GM10266 (cell line): ENCODE measurements around the gene TFPT.

Source experiments
- DNase-seq: peaks from one replicate; pipeline ENCODE4 v3.0.0; 2012; ENCODE audit errors: extremely low spot score
- CTCF ChIP-seq: IDR thresholded peaks from 2 replicates; pipeline ENCODE4 v1.5.1; 2012; ENCODE audit warnings: mild to moderate bottlenecking, low read depth; ENCODE audit not compliant: control insufficient read depth, insufficient read depth; ENCODE audit errors: missing control alignments

The TFPT gene

GRCh38 chr19:54160182-54160811, 44.8 kb upstream of the TFPT start:
- DNase-seq, result no peak

GRCh38 chr19:54159352-54160181, 44.1 kb upstream of the TFPT start, which contains the start of gene LENG1:
TSS of gene LENG1 (minus strand) at chr19:54159721. CDS start at chr19:54159695, 26 bp downstream.
- peak; percentile 29 for TF ChIP-seq CTCF
- peak; percentile 99 for DNase-seq

More at GRCh38 chr19:54160182-54160811, 44.8 kb upstream of the TFPT start:
- TF ChIP-seq CTCF, result no peak

- DNase-seq, result peak; percentile 70
- TF ChIP-seq CTCF, result no peak
Measured at GRCh38 chr19:54158812-54159351, 43.4 kb upstream of the TFPT start.

- no peak for TF ChIP-seq CTCF
- DNase-seq, result no peak
Measured at GRCh38 chr19:54156953-54157352, 41.5 kb upstream of the TFPT start.

GRCh38 chr19:54156490-54156889, 41.0 kb upstream of the TFPT start:
- no peak for TF ChIP-seq CTCF
- no peak for DNase-seq

- DNase-seq, result no peak
- no peak for TF ChIP-seq CTCF
Measured at GRCh38 chr19:54155694-54156093, 40.2 kb upstream of the TFPT start.
